HG03135 (cell line): ENCODE measurements around the gene RRP7A.
"Not testable (repeated sequence)": the region's sequence is repeated elsewhere in the genome, so short reads cannot be mapped to it uniquely, and the experiment has no call there.

Experiments used
- ATAC-seq: cut with Tn5 transposase; IDR thresholded peaks from one replicate; pipeline ENCODE4 v1.9.1; 2021; ENCODE audit warnings: mild to moderate bottlenecking, moderate library complexity; ENCODE audit not compliant: unreplicated experiment

RRP7A gene

GRCh38 chr22:42536634-42537033 is 17.0 kb upstream of the RRP7A start:
- ATAC-seq = not testable (repeated sequence)

DNA sequence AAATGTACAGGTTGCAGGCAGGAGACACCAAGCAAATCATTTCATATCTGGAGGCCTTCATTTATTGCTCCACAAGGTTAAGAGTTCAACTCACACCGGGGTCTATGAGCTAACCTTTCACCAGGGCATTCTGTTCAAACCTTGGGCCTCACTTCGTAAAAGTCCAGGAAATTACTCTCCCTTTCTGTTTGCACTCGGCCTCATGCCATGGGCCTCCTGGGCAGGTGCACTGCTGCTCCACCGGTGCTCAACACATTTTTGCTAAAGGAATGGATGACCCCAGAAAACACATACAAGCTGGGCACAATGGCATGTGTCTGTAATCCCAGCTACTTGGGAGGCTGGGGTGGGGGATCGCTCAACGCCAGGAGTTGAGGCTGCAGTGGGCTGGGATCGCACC is 16.6 kb upstream of the RRP7A start:
- ATAC-seq = no peak

GRCh38 chr22:42535082-42535731 is 15.6 kb upstream of the RRP7A start:
- not testable (repeated sequence) for ATAC-seq

- ATAC-seq = no peak
Observed at GRCh38 chr22:42533638-42533977, 14.0 kb upstream of the RRP7A start.

DNA sequence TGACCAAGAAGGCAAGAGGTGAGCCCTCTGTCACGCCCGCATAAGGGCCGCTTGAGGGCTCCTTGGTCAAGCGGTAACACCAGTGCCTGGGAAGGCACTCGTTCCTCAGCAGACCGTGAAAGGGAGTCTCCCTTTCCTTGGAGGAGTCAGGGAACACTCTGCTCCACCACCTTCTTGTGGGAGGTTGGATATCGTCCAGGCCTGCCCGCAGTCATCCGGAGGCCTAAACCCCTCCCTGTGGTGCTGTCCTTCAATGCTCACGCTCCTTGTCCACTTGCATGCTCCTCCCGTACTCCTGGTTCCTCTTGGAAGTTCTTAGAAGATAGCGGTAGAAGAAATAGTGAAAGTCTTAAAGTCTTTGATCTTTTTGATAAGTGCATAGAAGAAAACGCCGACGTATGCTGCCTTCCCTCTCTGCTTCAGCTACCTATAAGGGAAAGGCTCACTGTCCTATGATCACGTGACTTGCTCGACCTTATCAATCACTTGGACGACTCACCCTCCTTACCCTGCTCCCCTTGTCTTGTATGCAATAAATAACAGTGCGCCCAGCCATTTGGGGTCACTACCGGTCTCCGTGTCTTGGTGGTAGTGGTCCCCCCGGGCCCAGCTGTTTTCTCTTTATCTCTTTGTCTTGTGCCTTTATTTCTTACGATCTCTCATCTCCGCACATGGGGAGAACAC is 11.9 kb upstream of the RRP7A start:
- ATAC-seq = not testable (repeated sequence)

DNA sequence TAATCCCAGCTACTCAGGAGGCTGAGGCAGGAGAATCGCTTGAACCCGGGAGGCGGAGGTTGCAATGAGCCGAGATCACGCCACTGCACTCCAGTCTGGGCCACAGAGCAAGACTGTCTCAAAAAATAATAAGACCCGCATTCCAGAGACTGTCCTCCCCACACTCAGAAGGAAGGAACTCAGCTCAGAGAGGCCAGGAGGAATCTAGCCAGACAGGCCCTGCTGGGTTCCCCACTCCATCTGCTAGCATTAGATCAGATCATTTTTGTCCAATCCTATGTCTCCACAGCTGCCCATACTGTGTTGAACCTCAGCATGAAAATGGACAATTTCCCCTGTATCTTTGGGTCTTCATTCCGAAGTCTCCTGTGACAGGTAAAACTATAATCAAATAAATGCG is 9.8 kb upstream of the RRP7A start:
- not testable (repeated sequence) for ATAC-seq

DNA sequence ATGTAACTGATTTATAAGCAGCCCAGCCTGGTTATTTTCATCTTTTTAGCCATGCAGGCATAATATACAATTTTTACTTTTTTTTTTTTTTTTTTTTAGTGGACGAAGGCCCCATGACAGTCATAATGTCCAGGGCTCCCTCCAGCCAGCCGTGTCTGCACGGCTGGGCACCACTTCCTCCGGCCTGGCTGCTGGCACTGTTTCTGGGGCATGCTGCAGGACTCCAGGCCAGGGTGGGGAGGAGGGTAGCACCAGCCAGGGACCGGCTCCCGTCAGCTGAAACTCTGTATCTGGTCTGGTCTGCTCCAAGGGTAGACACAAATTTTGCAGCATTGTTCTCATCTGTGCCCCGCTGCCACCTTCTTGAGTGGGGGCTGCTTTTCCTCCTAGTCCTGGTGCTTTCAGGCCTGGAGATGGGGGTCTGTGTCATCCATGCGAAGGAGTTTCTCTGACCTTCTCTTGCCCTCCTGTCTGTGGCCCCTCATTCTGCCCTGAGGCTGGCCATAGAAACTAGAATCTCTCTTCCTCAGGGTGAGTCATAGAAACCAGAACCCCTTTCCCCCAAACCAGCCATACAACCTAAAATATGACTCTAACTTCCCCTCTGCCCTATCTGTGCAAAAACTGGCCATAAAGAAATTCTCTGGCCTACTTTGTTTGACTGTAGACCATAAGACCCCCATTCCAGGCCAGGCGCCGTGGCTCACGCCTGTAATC is 9.2 kb upstream of the RRP7A start:
- no peak for ATAC-seq

DNA sequence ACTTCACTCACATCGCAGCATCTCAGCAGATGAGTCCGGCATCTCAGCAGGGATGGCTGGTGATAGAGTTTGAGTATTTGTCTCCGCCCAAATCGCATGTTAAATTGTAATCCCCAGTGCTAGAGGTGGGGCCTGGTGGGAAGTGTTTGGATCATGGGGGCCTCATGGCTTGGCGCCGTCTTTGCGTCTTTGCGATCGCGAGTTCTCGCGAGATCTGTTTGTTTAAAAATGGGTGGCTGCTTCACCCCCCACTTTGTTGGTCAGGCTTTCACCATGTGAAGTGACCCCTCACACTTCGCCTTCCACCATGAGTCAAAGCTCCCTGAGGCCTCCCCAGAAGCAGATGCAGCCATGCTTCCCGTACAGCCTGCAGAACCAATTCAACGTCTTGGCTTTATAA is 3.0 kb upstream of the RRP7A start:
- ATAC-seq = no peak

DNA sequence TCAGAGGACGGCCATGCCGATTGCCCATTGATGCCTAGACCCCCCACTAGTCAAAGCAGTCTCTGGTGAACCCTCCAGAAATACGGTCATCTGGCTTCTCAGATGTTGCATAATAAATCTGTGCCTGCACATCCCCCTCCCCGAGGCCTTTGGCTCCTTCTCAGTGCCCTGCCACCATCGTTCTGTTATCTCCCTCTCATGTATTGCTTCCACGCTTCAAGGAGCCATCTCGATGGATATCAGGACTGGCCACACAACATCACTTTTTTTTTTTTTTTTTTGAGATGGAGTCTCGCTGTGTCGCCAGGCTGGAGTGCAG is 1.6 kb upstream of the RRP7A start:
- ATAC-seq = no peak

GRCh38 chr22:42518638-42519524 is 715 bp downstream of the RRP7A start:
- ATAC-seq = peak; percentile 9

DNA sequence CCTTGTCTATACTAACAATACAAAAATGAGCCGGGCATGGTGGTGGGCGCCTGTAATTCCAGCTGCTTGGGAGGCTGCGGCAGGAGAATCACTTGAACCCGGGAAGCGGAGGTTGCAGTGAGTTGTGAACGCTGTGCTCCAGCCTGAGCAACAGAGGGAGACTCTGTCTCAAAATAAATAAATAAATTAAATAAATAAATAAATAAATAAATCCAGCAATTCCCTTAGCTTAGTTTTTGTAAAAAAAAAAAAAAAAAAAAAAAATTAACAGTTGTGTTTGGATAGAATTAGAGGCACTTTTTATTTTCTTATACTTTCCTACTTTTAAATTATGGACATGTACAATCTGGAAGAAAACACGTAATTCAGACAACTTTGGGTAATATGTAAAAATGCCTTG is 2.5 kb downstream of the RRP7A start:
- ATAC-seq = not testable (repeated sequence)

GRCh38 chr22:42515896-42516295 is 3.7 kb downstream of the RRP7A start:
- ATAC-seq = no peak

DNA sequence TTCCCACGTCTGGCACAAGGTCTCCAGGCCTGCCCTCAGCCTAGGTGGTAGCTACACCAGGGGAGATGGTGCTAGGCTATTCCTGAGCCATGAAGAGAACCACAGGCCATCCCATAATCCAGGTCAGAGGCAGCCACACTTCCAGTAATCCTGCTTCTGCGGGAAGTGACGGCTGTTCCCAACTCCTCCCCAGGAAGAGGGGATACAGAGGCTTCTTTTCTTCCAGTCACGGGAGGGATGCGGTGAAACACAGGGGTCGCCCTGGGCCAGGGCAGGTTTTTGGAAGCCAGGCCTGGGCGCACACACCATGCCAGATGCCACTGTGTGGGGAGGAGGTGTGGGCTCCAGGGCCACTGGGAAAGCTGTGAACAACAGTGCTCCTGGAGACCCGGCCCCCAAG is 4.3 kb downstream of the RRP7A start:
- not testable (repeated sequence) for ATAC-seq

GRCh38 chr22:42514331-42514730 is 5.3 kb downstream of the RRP7A start:
- not testable (repeated sequence) for ATAC-seq

DNA sequence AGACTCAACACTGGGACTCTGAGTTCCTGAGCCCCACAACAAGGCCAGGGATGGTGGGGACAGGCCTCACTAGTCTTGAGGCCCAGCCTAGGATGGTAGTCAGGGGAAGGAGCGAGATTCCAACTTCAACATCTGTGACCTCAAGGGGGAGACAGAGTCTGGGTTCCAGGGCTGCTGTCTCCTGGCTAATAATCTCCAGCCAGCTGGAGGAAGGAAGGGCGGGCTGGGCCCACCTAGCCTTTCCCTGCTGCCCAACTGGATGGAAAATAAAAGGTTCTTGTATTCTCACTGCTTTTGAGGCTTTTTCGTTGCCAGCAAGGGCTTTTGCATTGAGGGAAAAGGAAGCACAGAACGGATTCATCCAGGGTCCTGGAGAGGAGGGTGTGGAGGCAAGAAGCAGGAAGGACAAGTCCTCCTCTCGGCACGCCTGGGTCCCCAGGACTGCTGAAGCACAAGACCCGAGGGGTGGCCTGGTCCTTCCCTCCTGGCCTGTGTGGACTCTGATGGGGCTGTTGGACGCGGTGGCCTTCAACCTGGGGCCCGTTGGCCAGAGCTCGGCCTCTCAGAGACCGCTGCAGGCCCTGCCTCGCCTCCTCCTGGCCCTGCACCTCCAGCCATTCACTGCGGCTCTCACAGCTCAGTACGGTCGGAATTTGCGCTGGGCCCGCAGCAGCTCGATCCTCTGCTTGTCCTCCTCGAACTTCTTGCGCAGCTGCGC is 7.2 kb downstream of the RRP7A start:
- ATAC-seq = not testable (repeated sequence)

- ATAC-seq = no peak
Observed at GRCh38 chr22:42511401-42511891, 8.2 kb downstream of the RRP7A start.

GRCh38 chr22:42509548-42509947 is 10.0 kb downstream of the RRP7A start:
- ATAC-seq = no peak

GRCh38 chr22:42508975-42509364 is 10.6 kb downstream of the RRP7A start:
- ATAC-seq = not testable (repeated sequence)

GRCh38 chr22:42508327-42508974 is 11.1 kb downstream of the RRP7A start:
- ATAC-seq = not testable (repeated sequence)

- no peak for ATAC-seq
Observed at GRCh38 chr22:42500836-42501179, 18.8 kb downstream of the RRP7A start.
